Lower lobe of right lung (tissue), 2 donors: ENCODE data around the gene C2orf49. TPM values are rescaled to one million over a fixed set of nuclear protein-coding genes. Genes with fewer than 3 reads are reported as not detected.

ENCODE experiments used
- ATAC-seq, 2 donors: fragments of 200-7000 bp; cut with Tn5 transposase; one replicate each; pipeline ENCODE4 v1.9.1; 2020 to 2022; ENCODE audit warnings: mild to moderate bottlenecking in 2 of 2, moderate library complexity in 2 of 2
- DNase-seq: peaks from one replicate; pipeline ENCODE4 v3.0.0-alpha.2; 2020
- H3K27ac ChIP-seq: fragments of 200-600 bp; one replicate; pipeline ENCODE4 v1.8.0; 2022
- H3K27me3 ChIP-seq: fragments of 200-600 bp; one replicate; pipeline ENCODE4 v1.8.0; 2022; ENCODE audit warnings: low read depth
- H3K36me3 ChIP-seq: fragments of 200-600 bp; one replicate; pipeline ENCODE4 v1.8.0; 2022; ENCODE audit warnings: mild to moderate bottlenecking
- H3K4me1 ChIP-seq: fragments of 200-600 bp; one replicate; pipeline ENCODE4 v1.8.0; 2022
- H3K4me3 ChIP-seq: fragments of 200-600 bp; one replicate; pipeline ENCODE4 v1.8.0; 2022; ENCODE audit warnings: mild to moderate bottlenecking
- H3K9me3 ChIP-seq: fragments of 200-600 bp; one replicate; pipeline ENCODE4 v1.8.0; 2022
- CTCF ChIP-seq: fragments of 200-600 bp; IDR thresholded peaks from one replicate; pipeline ENCODE4 v1.8.0; 2022; ENCODE audit warnings: antibody characterized with exemption, mild to moderate bottlenecking
- intact Hi-C: fragments of 100-400 bp; cut with DNase I; formaldehyde crosslinking; loops from one replicate; pipeline ENCODE4 v1.11.0; 2022
- total RNA-seq: library from RNA; stranded (reverse); fragmentation: NEBNext Ultra II Directional; extraction: Animal tissue kit (Norgen Biotek cat#: 25700); gene quantifications from one replicate; pipeline ENCODE4 v1.2.1, GENCODE V29; 2021
- donor health status: DM: no; HTN: yes; CAD: no; lungs with severe emphysema.

Gene C2orf49
- total RNA-seq, 1 donor from 2014 or later, result 18.3 TPM

- ATAC-seq, result no peak
- Histone ChIP-seq H3K4me1 (peaks cover 8% of the 10 kb centered on the region), H3K27me3 (no peaks in the 10 kb centered on the region), H3K27ac (no peak overlapping the region), H3K36me3 (no peaks in the 10 kb centered on the region), H3K9me3 (no peaks in the 10 kb centered on the region), H3K4me3 (no peak overlapping the region)
- no peak for DNase-seq
- intact Hi-C loops, result no loop called here
- TF ChIP-seq CTCF, result no peak
Observed at GRCh38 chr2:105383432-105384166, 46.3 kb downstream of the C2orf49 start.

- no peak overlapping the region for H3K4me3 ChIP-seq
- intact Hi-C loops, result no loop called here
- H3K27me3 ChIP-seq, result no peaks in the 10 kb centered on the region
- ATAC-seq, result no peak
- H3K4me1 ChIP-seq, result peaks cover 11% of the 10 kb centered on the region
- no peaks in the 10 kb centered on the region for H3K9me3 ChIP-seq
- no peak for DNase-seq
- H3K36me3 ChIP-seq, result no peaks in the 10 kb centered on the region
- TF ChIP-seq CTCF, result no peak
- H3K27ac ChIP-seq, result no peak overlapping the region
Observed at GRCh38 chr2:105384216-105384615, 46.9 kb downstream of the C2orf49 start.

GRCh38 chr2:105384861-105385260 is 47.5 kb downstream of the C2orf49 start:
- intact Hi-C loops, result no loop called here
- no peak overlapping the region for H3K27ac ChIP-seq
- no peaks in the 10 kb centered on the region for H3K36me3 ChIP-seq
- H3K27me3 ChIP-seq, result no peaks in the 10 kb centered on the region
- no peaks in the 10 kb centered on the region for H3K9me3 ChIP-seq
- ATAC-seq, result no peak
- H3K4me1 ChIP-seq, result peaks cover 11% of the 10 kb centered on the region
- no peak for DNase-seq
- H3K4me3 ChIP-seq, result no peak overlapping the region
- no peak for TF ChIP-seq CTCF

DNA sequence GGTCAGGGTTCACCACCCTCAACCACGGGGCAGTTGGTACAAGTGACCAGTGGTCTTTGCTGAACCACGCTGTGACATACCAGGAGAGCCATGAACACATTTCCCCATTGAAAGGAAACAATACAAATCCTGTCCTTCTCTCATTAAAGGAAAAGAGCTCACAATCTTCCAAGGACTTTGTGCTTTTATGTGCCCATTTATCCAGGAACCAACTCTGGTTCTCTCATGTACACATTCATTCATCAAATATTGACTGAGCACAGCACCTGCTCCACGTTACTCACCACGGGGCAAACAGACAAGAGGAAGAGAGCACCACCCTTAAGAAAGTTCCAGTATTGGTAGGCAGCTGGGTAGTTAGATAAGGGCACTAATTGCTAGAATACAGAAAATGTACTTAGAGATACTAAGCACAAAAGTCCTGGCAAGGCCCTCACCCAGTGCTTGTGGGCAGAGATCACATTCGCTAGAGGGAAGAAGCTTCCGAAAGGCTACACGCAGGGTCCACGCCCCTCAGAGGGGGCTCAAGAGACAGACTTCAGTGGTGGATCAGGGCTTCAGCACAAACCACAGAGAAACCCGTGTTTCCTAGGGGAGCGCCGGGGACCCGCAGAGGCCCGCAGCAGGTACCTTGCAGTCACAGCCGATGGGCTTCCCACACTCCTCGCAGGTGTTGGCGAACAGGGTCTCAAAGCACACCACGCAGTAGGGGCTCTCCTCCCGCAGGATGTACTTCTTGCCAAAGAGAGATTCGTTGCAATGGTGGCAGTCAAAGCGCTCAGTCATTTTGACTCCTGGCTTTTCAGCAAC is 48.6 kb downstream of the C2orf49 start:
- Histone ChIP-seq H3K27ac (no peak overlapping the region), H3K27me3 (no peaks in the 10 kb centered on the region), H3K36me3 (no peaks in the 10 kb centered on the region), H3K4me3 (no peak overlapping the region), H3K4me1 (peaks cover 11% of the 10 kb centered on the region), H3K9me3 (no peaks in the 10 kb centered on the region)
- intact Hi-C loops, result no loop called here
- no peak for TF ChIP-seq CTCF
- DNase-seq, result no peak
- ATAC-seq, result no peak

GRCh38 chr2:105387225-105387624 is 49.9 kb downstream of the C2orf49 start:
- DNase-seq, result no peak
- no peaks in the 10 kb centered on the region for H3K36me3 ChIP-seq
- no peak overlapping the region for H3K4me3 ChIP-seq
- H3K27me3 ChIP-seq, result no peaks in the 10 kb centered on the region
- H3K27ac ChIP-seq, result no peak overlapping the region
- no peak for TF ChIP-seq CTCF
- intact Hi-C loops, result no loop called here
- no peak for ATAC-seq
- H3K4me1 ChIP-seq, result peaks cover 11% of the 10 kb centered on the region
- no peaks in the 10 kb centered on the region for H3K9me3 ChIP-seq
